Bronchial epithelial cell (primary cell): ENCODE measurements around the gene TUBB6. TPM values are rescaled to one million over a fixed set of nuclear protein-coding genes. Genes with fewer than 3 reads are reported as not detected.

Experiments used
- DNase-seq: peaks from one replicate; pipeline ENCODE4 v3.0.0-alpha.2; 2010; ENCODE audit warnings: low read depth
- FAIRE-seq: peaks from 2 replicates; lab custom pipeline; 2011; peaks lifted over from hg19 to GRCh38; lab: Jason Lieb, UNC
- H3K27me3 ChIP-seq: 2 replicates; pipeline ENCODE4 v1.5.1; 2011; ENCODE audit warnings: low read length; ENCODE audit not compliant: control insufficient read depth, insufficient read depth
- H3K36me3 ChIP-seq: 2 replicates; pipeline ENCODE4 v1.5.1; 2011; ENCODE audit warnings: low read length; ENCODE audit not compliant: control insufficient read depth, insufficient read depth
- H3K4me3 ChIP-seq: 2 replicates; pipeline ENCODE4 v1.5.1; 2011; ENCODE audit warnings: mild to moderate bottlenecking, low read depth, low read length, control low read depth
- CTCF ChIP-seq: IDR thresholded peaks from 2 replicates; pipeline ENCODE4 v1.5.1; 2011; ENCODE audit warnings: mild to moderate bottlenecking, moderate library complexity, low read length, control low read depth, inconsistent platforms; ENCODE audit not compliant: insufficient read depth, severe bottlenecking
- total RNA-seq: library from RNA; depleted of rRNA; stranded (reverse); fragments of >200 nt; gene quantifications from 2 replicates; pipeline ENCODE4 v1.2.1, GENCODE V29; 2014

The TUBB6 gene
- total RNA-seq, 1 donor from 2014 or later = 468 TPM

GRCh38 chr18:12287684-12288402, 20.2 kb upstream of the TUBB6 start:
- TF ChIP-seq CTCF = no peak
- DNase-seq (peak; percentile 93), FAIRE-seq (peak; percentile 50)
- no peaks in the 10 kb centered on the region for H3K36me3 ChIP-seq
- H3K27me3 ChIP-seq = no peaks in the 10 kb centered on the region
- peak overlapping the region; percentile 56 for H3K4me3 ChIP-seq

- DNase-seq = no peak
- Histone ChIP-seq H3K27me3 (no peaks in the 10 kb centered on the region), H3K36me3 (no peaks in the 10 kb centered on the region), H3K4me3 (peak overlapping the region; percentile 56)
- no peak for TF ChIP-seq CTCF
- no peak for FAIRE-seq
Measured at GRCh38 chr18:12288403-12288755, 19.7 kb upstream of the TUBB6 start.

- H3K36me3 ChIP-seq = no peaks in the 10 kb centered on the region
- no peaks in the 10 kb centered on the region for H3K27me3 ChIP-seq
- no peak overlapping the region for H3K4me3 ChIP-seq
- TF ChIP-seq CTCF = no peak
- FAIRE-seq (no peak), DNase-seq (no peak)
Measured at GRCh38 chr18:12290086-12290485, 18.0 kb upstream of the TUBB6 start.

- TF ChIP-seq CTCF = no peak
- H3K4me3 ChIP-seq = no peak overlapping the region
- H3K36me3 ChIP-seq = no peaks in the 10 kb centered on the region
- FAIRE-seq (no peak), DNase-seq (no peak)
- no peaks in the 10 kb centered on the region for H3K27me3 ChIP-seq
Measured at GRCh38 chr18:12291161-12291560, 16.9 kb upstream of the TUBB6 start.

- no peaks in the 10 kb centered on the region for H3K27me3 ChIP-seq
- TF ChIP-seq CTCF = no peak
- H3K36me3 ChIP-seq = no peaks in the 10 kb centered on the region
- DNase-seq (no peak), FAIRE-seq (no peak)
- H3K4me3 ChIP-seq = no peak overlapping the region
Measured at GRCh38 chr18:12291690-12292089, 16.4 kb upstream of the TUBB6 start.

GRCh38 chr18:12293831-12294230, 14.2 kb upstream of the TUBB6 start:
- H3K4me3 ChIP-seq = no peak overlapping the region
- FAIRE-seq (no peak), DNase-seq (no peak)
- H3K36me3 ChIP-seq = no peaks in the 10 kb centered on the region
- no peaks in the 10 kb centered on the region for H3K27me3 ChIP-seq
- TF ChIP-seq CTCF = no peak
